Measurements from ENCODE around the gene CYYR1.

Gene CYYR1

DNA sequence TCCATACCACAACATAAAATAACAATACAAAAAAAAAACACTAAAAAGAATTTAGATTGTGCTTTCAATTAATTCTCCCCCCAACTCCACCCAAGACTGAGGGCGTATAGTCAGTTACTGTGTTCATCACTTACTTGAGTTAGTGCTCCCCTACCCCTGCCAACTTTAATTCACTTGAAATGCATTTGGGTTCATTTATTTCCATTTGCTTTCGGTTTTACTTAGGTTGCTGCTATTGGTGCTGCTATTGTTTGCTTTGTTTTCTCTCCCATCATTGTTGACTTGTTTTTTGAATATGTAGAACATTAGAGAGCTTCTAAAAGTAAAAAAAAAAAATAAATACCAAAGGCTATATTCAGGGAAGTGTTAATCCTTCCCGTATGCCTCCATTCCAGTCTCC lies 10.7 kb upstream of the CYYR1 start:
- TF ChIP-seq, protein P1, sequence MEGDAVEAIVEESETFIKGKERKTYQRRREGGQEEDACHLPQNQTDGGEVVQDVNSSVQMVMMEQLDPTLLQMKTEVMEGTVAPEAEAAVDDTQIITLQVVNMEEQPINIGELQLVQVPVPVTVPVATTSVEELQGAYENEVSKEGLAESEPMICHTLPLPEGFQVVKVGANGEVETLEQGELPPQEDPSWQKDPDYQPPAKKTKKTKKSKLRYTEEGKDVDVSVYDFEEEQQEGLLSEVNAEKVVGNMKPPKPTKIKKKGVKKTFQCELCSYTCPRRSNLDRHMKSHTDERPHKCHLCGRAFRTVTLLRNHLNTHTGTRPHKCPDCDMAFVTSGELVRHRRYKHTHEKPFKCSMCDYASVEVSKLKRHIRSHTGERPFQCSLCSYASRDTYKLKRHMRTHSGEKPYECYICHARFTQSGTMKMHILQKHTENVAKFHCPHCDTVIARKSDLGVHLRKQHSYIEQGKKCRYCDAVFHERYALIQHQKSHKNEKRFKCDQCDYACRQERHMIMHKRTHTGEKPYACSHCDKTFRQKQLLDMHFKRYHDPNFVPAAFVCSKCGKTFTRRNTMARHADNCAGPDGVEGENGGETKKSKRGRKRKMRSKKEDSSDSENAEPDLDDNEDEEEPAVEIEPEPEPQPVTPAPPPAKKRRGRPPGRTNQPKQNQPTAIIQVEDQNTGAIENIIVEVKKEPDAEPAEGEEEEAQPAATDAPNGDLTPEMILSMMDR (IDR thresholded peaks at IDR 0.05) = no peak
- no peak for DNase-seq

DNA sequence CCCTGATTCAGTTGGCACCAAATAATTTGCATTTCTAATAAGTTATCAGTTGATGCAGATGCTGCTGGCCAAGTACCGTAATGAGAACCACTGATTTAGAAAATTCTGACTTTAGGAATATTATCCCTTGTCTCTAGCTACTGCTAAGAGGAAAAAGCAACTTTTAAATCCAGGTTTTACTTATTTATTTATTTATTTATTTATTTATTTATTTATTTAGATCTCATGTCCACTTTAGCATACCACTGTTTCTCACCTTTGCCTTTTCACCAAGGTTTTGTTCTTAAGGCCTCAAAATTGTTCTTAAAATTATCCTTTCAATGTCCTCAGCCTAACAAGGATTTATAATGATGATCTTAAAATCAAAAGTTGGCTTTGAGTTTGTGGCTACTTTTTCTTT lies 8.7 kb upstream of the CYYR1 start:
- no peak for DNase-seq
- TF ChIP-seq, protein P1 (IDR thresholded peaks at IDR 0.05) = no peak
- Histone ChIP-seq H3K27me3 (no peaks in the 10 kb centered on the region), H3K4me3 (no peak overlapping the region), H3K36me3 (no peaks in the 10 kb centered on the region), H3K27ac (no peak overlapping the region), H3K4me1 (no peaks in the 10 kb centered on the region), H3K9me3 (peaks cover 0 to 12% (median 0%) of the 10 kb centered on the region in 3 donors)
- intact Hi-C loops (cut with DNase I; ENCODE audit: low total_unique reads) = no loop called here

More for the DNA sequence above, 10.7 kb upstream of the CYYR1 start:
- Histone ChIP-seq H3K36me3 (no peaks in the 10 kb centered on the region), H3K9me3 (peaks cover 0 to 12% (median 0%) of the 10 kb centered on the region in 3 donors), H3K27ac (no peak overlapping the region), H3K27me3 (no peaks in the 10 kb centered on the region), H3K4me1 (peaks cover 0 to 4% (median 0%) of the 10 kb centered on the region in 4 donors), H3K4me3 (no peak overlapping the region)
- intact Hi-C loops (cut with DNase I; ENCODE audit: low total_unique reads) = no loop called here

DNA sequence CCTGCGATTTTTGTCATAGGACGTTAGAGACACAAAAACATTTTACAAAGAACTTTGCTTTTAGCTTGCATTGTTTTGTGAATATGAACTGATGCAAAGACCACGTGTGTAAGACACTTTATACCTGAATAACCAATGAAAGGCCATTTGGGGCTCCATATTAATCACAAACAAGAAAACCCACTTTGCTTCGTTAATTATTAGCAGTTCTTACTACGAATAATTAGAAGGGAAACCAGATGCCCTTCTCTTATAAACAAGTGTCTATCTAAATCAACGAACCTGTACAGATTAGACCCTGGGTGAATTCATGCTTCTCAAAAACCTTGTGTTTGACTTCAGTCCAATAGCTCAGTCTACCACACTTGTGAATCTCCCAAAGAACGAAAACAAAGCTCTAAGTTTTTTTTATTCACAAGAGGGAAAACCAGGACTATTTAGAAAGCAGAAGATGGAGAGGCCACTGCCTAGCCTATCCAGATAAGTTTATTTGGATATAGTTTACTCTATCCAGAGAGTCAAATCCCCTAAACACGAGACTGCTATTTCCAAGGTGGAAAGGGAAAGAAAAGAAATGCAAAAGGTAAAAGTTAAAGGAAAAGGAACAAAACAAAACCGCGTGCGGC lies 897 bp downstream of the CYYR1 start:
- intact Hi-C loops (cut with DNase I; ENCODE audit: low total_unique reads) = no loop called here
- Histone ChIP-seq H3K27ac (no peak overlapping the region), H3K9me3 (peaks cover 0 to 12% (median 7%) of the 10 kb centered on the region in 3 donors), H3K27me3 (peaks cover 0 to 14% of the 10 kb centered on the region in 2 donors), H3K36me3 (no peaks in the 10 kb centered on the region), H3K4me3 (peak overlapping the region; percentile 29 to 37), H3K4me1 (no peaks in the 10 kb centered on the region)
- no peak for DNase-seq
- TF ChIP-seq, protein P1 (IDR thresholded peaks at IDR 0.05) = no peak

DNA sequence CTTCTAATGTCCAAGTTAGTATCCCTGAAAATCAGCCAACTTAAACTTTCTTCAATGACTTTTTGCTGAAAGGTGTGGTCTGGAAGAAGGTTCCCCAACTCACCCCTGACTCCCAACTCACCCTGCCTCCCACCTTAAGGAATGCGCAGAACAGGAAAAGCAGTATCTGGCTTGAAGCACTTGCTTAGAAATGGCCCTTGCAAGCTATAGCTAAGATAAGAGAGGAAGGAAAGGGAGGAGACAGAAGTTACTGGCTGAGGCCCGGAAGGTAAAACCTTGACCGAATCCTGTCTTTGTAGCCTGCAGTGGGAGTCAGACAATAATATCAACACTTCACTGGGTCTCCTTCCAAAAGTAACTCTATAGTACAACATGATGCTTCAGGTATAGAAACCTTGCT lies 2.9 kb downstream of the CYYR1 start:
- H3K27ac ChIP-seq = no peak overlapping the region
- intact Hi-C loops (cut with DNase I; ENCODE audit: low total_unique reads) = no loop called here

DNA sequence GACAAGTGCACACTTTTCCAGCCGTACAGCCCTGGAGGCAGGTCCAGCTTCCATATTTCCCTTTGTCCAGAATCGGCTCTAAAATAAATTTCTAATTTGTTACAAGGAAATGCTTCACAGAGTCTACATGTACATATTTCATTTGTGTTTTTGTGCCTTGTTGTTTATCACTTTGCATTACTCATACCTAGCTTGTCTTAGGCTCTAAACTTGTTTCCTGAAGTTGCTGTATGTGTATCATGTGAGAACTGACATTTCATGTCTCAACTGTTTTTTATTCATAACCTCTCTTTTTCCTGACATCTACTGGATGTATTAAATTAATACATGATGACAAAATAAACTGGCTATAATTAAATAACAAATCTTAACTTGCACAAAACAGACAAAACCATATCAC lies 7.5 kb downstream of the CYYR1 start:
- Histone ChIP-seq H3K4me3 (no peak overlapping the region), H3K36me3 (no peaks in the 10 kb centered on the region), H3K27ac (no peak overlapping the region), H3K27me3 (no peaks in the 10 kb centered on the region), H3K9me3 (no peaks in the 10 kb centered on the region), H3K4me1 (no peaks in the 10 kb centered on the region)
- no peak for DNase-seq
- intact Hi-C loops (cut with DNase I; ENCODE audit: low total_unique reads) = no loop called here
- TF ChIP-seq, protein P1 (IDR thresholded peaks at IDR 0.05) = no peak

More for the DNA sequence above, 2.9 kb downstream of the CYYR1 start:
- no peak overlapping the region for H3K4me3 ChIP-seq
- H3K27me3 ChIP-seq = peaks cover 0 to 14% of the 10 kb centered on the region in 2 donors
- DNase-seq = no peak
- peaks cover 0 to 12% (median 7%) of the 10 kb centered on the region in 3 donors for H3K9me3 ChIP-seq
- TF ChIP-seq, protein P1 (IDR thresholded peaks at IDR 0.05) = no peak
- H3K4me1 ChIP-seq = no peaks in the 10 kb centered on the region
- H3K36me3 ChIP-seq = no peaks in the 10 kb centered on the region
